HG03439 (cell line): ENCODE data around the gene STRIP1.

Experiments
- ATAC-seq: cut with Tn5 transposase; IDR thresholded peaks from one replicate; pipeline ENCODE4 v1.9.1; 2021; ENCODE audit warnings: mild to moderate bottlenecking, moderate library complexity; ENCODE audit not compliant: unreplicated experiment

The STRIP1 gene

DNA sequence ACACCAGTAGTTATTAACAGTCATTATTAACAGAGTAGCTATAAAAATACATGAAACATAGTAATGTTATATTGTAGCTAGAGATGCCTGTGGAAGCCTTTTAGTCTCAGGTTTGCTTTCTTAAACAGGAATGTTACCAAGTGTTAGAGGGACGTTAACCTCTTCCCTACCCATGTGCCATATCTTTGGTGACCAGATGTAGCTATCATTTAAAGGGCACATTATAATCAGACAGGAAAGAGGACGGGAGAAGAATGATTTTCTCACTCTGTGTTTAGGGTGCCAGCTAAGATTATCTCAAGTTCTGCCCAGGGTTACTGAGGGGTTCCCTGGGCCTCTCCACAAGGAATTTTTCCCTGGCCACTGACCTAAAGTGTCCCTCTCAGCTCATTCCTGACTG is 57.0 kb downstream of the STRIP1 start:
- no peak for ATAC-seq

- ATAC-seq, result no peak
Observed at GRCh38 chr1:110091791-110092190, 57.4 kb downstream of the STRIP1 start.

DNA sequence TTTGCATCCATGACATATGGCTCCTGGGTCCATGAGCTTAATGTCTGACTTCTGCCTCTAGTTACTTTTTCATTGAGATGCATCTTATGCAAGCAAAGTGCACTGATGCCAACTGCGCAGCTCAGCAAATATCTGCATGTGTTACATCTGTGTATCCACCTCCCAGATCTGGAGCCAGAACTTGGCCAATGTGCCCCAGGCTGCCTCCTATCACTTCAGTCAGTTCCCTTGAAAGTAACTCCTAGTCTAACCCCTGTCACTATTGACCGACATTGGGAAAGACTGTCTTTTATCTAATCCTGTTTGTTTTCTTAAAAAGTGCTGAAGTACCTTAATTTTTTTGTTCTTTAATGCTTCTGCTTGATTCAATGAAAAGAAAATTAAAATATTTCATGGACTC is 58.6 kb downstream of the STRIP1 start:
- ATAC-seq, result no peak

DNA sequence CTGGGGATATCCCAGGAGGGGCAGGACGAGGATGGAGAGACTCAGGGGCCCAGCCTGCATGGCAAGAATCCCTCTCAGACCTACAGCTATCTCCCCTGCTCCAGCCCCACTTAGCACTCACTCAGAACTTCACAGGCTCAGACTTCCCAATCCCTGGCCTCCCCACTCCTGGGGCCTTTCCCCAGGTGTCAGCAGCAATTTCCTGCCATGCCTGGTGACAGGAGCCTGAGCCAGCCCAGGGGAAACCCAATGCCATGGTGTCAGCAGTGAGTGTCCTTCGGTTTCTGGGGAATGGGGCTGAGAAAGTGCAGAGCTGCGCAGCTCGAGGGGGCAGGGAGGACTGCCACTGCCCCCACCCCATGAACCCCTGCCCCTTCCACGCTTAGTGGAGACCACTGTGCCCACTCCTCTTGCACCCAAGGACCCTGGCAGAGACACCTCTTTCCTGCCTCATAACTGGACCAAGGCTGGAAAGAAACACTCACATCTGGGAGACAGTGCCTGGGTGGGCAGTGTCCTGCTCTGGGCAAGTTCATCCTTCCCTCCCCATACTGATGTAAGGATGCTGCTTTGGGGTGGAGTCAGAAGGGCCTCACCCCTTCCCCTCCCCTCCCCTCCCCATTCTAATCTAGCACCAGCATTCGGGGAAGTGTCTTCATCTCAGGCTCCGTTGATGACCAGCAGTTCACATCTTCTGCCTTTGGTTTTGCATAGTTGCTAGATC is 60.7 kb downstream of the STRIP1 start:
- no peak for ATAC-seq

GRCh38 chr1:110097507-110098221 is 63.2 kb downstream of the STRIP1 start:
- ATAC-seq, result no peak

DNA sequence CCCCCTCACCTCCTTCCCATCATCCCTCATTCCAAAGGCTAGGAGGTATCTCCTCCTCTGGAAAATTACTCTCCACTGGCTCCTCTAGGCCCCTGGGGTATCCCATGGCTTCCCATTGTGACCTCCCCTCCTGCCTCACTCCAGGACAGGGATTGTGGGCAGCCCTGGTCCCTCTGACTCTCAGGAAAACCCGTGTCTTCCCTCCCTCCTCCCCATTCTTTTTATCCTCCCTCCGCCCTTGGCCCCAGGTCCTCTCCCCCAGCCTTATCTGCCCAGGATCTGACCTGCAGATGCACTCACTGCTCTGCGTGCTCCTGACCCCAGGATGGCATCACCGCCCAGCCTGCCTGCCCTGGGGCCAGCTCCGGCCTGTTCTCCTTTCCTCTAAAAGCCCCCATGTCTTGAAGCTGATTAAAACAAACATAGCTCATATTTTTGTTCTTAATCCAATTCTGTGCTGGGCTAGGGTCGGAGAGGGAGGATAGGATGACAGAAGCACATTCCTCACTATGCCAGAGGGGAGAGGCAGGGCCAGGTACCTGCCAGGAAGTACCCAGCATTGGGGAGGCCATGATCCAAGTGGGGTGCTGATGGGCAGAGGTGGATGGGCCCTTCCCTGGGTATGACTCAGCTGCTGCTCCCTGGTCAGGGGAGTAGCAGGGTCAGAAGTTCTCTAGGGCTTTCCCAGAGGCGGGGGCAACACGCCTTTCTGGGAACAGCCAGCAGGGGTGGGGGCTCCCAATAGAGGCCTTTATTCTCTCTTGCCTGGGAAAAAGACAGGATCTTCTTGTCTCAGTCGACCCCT is 64.0 kb downstream of the STRIP1 start:
- ATAC-seq, result no peak

DNA sequence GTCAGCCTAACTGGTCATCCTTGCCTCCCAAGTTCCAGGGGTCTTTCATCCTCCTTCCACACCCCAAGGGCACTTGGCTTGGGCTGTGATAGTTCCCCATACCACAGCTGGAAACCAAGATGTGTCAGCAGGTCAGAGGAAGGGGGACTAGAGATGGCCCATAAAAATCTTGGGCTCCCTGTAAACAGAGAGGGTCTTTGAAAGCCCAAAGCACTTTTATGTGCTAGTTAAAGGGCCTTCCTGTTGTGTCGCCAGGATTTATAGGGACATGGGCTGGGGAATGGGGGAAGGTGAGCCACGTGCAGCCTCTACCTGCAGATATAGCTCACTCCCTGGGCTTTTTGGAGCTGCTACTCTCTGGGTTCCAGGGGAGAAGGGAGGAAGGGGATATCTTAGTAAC is 65.9 kb downstream of the STRIP1 start:
- ATAC-seq, result no peak

DNA sequence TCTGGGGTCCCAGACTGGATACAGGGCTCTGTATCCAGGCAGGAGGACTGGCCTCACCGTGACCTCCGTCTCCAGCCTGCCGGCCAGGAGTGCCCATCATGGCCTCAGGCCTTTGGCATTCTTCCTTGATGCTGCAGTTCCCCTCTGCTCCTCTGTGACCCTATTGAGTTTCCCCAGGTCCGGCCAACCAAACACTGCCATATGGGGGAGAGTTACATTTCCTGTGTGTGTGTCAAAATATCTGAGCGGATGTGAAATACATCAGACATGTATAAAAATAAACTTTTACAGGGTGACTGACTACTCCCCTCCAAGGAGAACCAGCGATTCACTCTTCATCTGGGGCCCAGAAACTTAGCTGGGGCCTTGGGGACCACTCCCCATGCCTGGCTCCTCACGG is 67.7 kb downstream of the STRIP1 start:
- no peak for ATAC-seq
